ENCODE data around the gene CUEDC2.

The CUEDC2 gene

GRCh38 chr10:102432162-102432950, at the start of gene CUEDC2:
Gene CUEDC2, minus strand, starts transcription at chr10:102432574. Its CDS starts 7,386 bp downstream, at chr10:102425188.
- peak; percentile 96 to 97 for DNase-seq
- Histone ChIP-seq H3K27me3 (peaks cover 0 to 36% of the 10 kb centered on the region in 2 donors), H3K36me3 (peaks cover 0 to 4% (median 0%) of the 10 kb centered on the region in 3 donors), H3K9me3 (no peaks in the 10 kb centered on the region), H3K4me3 (peak within 1 kb of the TSS; percentile 92 to 96), H3K27ac (peak within 1 kb of the TSS; percentile 84 to 88), H3K4me1 (peaks cover 0 to 24% (median 20%) of the 10 kb centered on the region in 4 donors)
- no peak for TF ChIP-seq CTCF (IDR thresholded peaks at IDR 0.05)
- intact Hi-C loops (cut with DNase I; ENCODE audit: low total_unique reads) = no loop called here

- Histone ChIP-seq H3K27me3 (no peaks in the 10 kb centered on the region), H3K4me1 (no peaks in the 10 kb centered on the region), H3K9me3 (no peaks in the 10 kb centered on the region), H3K27ac (no peak overlapping the region), H3K36me3 (peaks cover 51 to 64% (median 63%) of the 10 kb centered on the region in 3 donors), H3K4me3 (no peak overlapping the region)
- TF ChIP-seq CTCF (IDR thresholded peaks at IDR 0.05) = no peak
- no peak for DNase-seq
- intact Hi-C loops (cut with DNase I; ENCODE audit: low total_unique reads) = no loop called here
Observed at GRCh38 chr10:102480396-102480795, 48.0 kb upstream of the CUEDC2 start.

- peaks cover 44 to 56% (median 56%) of the 10 kb centered on the region in 3 donors for H3K36me3 ChIP-seq
- H3K4me3 ChIP-seq = no peak overlapping the region
- intact Hi-C loops (cut with DNase I; ENCODE audit: low total_unique reads) = loop anchor here (5.0 kb wide), 1 partner anchor 77 kb away; no protein-coding TSS in a partner anchor
- no peak for TF ChIP-seq CTCF (IDR thresholded peaks at IDR 0.05)
- no peaks in the 10 kb centered on the region for H3K27me3 ChIP-seq
- DNase-seq = no peak
- no peaks in the 10 kb centered on the region for H3K9me3 ChIP-seq
- no peak overlapping the region for H3K27ac ChIP-seq
- no peaks in the 10 kb centered on the region for H3K4me1 ChIP-seq
Observed at GRCh38 chr10:102479651-102480050, 47.3 kb upstream of the CUEDC2 start.

- no peaks in the 10 kb centered on the region for H3K4me1 ChIP-seq
- H3K36me3 ChIP-seq = peaks cover 14 to 26% (median 25%) of the 10 kb centered on the region in 3 donors
- no peak overlapping the region for H3K4me3 ChIP-seq
- H3K27ac ChIP-seq = no peak overlapping the region
- DNase-seq = no peak
- TF ChIP-seq CTCF (IDR thresholded peaks at IDR 0.05) = no peak
- intact Hi-C loops (cut with DNase I; ENCODE audit: low total_unique reads) = loop anchor here (5.0 kb wide), 1 partner anchor 74 kb away; no protein-coding TSS in a partner anchor
- H3K9me3 ChIP-seq = no peaks in the 10 kb centered on the region
- no peaks in the 10 kb centered on the region for H3K27me3 ChIP-seq
Observed at GRCh38 chr10:102476466-102477141, 44.2 kb upstream of the CUEDC2 start.

DNA sequence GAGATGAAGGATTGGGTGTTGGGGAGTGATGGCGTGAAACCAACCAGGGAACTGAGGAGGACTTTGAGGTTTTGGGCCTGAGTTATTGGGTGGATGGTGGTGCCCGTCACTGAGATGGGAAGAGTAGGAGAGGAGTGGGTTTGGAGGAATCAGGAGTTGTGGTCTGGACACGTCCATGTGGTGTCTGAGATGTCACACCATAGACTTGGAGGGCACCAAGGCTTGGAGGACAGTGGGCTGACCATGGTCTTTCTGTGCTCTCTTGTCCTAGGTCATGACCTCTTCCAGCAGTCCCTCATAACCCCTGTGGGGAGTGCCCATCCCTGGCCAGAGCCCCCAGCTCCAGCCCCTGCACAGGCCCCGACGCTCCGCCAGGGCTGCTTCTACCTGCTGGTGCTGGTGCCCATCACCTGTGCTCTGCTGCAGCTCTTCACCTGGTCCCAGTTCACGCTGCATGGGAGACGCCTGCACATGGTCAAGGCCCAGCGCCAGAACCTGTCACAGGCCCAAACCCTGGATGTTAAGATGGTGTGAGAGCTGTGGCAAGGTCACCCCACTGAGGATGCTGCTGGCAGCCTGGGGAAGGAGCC, 43.2 kb upstream of the CUEDC2 start:
- no peak overlapping the region for H3K27ac ChIP-seq
- H3K4me3 ChIP-seq = no peak overlapping the region
- no peak for TF ChIP-seq CTCF (IDR thresholded peaks at IDR 0.05)
- peaks cover 3 to 15% (median 15%) of the 10 kb centered on the region in 3 donors for H3K36me3 ChIP-seq
- DNase-seq = no peak
- no peaks in the 10 kb centered on the region for H3K27me3 ChIP-seq
- no peaks in the 10 kb centered on the region for H3K4me1 ChIP-seq
- no peaks in the 10 kb centered on the region for H3K9me3 ChIP-seq
- intact Hi-C loops (cut with DNase I; ENCODE audit: low total_unique reads) = loop anchor here (5.0 kb wide), 1 partner anchor 73 kb away; no protein-coding TSS in a partner anchor

All from tibial artery (tissue), 4 donors.